ENCODE results near the gene ACVR1.

The ACVR1 gene

GRCh38 chr2:157789933-157790511, 86.1 kb downstream of the ACVR1 start:
- DNase-seq (ENCODE audit: low spot score) = no peak

DNA sequence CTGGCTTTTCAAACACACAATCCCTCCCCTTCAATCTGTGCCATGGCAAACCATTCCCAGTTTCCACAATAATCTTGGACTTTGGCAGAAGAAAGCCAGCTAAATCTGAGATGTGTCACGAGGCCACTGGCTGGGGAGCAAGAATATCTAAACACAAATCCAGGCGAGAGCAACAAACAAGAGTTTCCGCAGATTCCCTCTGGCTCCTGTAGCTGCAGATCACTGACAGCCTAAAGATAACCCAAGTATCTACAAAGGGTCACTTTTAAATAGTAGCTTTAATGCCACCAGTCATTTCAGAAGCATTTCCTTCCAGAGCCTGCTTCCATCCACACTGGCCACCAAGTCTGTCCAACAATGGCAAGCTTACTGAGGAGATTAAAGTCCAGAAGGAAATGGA, 86.9 kb downstream of the ACVR1 start:
- DNase-seq (ENCODE audit: low spot score) = no peak

- no peak for DNase-seq (ENCODE audit: low spot score)
Measured at GRCh38 chr2:157788201-157788600, 87.9 kb downstream of the ACVR1 start.

- DNase-seq (ENCODE audit: low spot score) = no peak
Measured at GRCh38 chr2:157787364-157787938, 88.7 kb downstream of the ACVR1 start.

DNA sequence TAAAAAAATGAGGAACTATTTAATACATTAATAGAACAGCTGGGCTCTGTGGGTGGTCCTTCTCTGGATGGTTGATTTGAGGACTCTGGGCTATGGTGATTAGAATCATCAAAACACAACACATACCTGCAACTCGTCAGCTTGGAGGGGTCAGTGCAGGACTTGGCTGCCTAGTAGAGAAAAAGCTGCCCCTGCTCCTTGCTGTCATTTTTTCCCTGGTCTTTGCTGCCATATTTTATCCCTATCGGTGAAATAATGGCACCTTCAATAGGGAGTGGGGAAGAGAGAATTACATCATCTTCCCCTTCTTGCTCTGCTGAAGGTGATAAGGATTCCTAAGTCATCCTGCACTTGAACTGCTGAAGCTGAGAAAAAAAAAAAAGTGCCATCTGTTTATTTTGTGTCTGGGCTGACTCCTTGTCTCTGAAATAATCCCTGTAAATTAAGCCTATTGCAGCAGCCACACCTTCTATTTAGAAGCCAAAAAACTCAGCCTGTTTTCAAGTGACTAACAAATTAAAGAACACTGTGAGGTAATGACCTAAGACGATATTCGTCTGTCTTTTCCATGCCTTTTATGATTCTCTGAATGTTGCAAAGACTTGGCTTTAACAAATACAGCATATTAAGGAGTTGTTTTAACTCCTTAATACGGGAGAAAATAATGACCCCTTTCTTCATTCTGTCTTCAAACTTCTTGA, 89.3 kb downstream of the ACVR1 start:
- no peak for DNase-seq (ENCODE audit: low spot score)

DNA sequence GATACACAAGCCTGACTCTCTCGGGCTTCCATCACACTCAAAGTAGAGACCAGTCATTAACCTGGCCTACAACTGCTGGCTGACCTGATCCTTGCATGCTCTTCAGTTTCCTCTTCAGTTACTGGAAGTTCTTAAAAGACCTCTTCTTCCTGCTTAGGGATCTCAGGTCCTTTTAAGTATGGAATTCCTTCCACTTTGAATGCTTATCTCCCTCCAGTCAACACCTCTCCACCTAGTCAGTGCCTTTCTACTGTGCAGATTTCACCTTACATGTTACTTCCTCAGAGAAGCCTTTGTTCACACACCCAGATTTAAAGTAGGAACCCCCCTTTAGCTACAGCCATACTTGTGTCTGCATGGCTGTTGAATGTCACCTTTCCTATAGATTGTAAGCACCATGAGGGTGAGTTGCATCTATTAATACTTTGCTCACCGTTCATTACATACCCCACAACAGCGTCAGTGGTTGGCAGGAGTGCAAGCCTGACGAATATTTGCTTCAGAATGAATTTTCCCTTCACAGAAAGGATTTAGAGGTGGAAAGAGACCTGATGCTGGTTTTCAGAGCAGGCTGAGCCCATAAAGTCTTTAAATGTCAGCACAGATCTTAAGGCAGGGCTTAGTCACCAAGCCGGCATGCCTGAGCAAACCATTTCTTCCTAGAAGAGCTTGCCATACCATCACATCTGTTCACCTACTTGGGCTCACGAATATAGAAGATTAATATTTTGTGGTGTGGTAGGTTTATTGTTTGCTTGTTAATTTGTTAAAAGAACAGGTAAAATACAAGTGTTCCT, 90.1 kb downstream of the ACVR1 start:
- DNase-seq (ENCODE audit: low spot score) = no peak

DNA sequence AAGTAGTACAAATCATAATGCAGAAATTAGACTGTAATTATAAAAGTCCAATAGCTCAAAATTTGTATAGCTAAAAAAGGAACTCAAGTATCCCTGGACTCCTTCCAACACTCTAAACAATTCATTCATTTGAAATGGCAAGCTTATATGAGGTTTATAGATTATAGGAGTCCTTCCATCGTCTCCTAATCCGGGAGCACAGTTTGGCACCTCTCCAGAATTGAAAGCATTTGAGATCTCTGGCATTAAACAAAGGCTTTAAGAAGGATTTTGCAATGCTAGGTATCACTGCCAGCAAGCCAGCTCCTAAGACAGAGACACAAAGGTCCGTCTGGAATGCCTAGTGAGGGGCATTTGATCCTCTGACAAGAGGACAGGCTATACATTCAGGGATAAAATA, 90.9 kb downstream of the ACVR1 start:
- DNase-seq (ENCODE audit: low spot score) = no peak

- no peak for DNase-seq (ENCODE audit: low spot score)
Measured at GRCh38 chr2:157784823-157785175, 91.3 kb downstream of the ACVR1 start.

DNA sequence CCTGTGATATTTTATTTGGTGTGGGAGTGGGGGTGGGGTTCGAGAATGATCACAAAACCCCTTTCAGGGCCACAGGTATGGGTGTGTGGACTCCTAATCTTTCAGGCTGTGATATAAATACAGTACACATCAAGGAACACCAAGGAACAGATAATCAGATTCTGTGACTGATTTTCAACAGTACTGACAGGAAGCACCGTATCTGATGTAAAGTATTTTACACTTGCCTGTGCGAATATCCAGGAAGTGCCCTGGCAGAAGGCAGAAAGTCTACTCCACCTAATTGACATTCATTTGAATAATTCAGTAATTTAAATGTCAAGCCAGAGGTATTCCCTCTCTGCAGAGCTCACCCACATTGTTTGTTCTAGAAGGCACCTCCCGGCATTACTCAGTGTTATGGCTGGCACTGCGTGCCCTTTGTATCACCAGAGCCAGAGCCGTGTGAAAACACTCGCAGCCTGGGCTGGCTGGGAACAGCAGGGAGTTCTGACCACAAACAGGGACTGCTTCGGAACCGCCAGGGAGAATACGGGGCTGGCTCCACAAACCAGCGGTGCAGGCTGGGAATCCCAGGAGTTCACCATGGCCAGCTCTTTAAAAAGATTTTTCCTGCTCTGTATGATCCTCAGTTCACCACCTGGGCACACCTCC, 91.8 kb downstream of the ACVR1 start:
- DNase-seq (ENCODE audit: low spot score) = peak; percentile 17

- DNase-seq (ENCODE audit: low spot score) = no peak
Measured at GRCh38 chr2:157783245-157783644, 92.9 kb downstream of the ACVR1 start.

- DNase-seq (ENCODE audit: low spot score) = peak; percentile 14
Measured at GRCh38 chr2:157782057-157782845, 93.9 kb downstream of the ACVR1 start.

- DNase-seq (ENCODE audit: low spot score) = no peak
Measured at GRCh38 chr2:157780211-157780610, 95.9 kb downstream of the ACVR1 start.

- DNase-seq (ENCODE audit: low spot score) = no peak
Measured at GRCh38 chr2:157779794-157780193, 96.3 kb downstream of the ACVR1 start.

DNA sequence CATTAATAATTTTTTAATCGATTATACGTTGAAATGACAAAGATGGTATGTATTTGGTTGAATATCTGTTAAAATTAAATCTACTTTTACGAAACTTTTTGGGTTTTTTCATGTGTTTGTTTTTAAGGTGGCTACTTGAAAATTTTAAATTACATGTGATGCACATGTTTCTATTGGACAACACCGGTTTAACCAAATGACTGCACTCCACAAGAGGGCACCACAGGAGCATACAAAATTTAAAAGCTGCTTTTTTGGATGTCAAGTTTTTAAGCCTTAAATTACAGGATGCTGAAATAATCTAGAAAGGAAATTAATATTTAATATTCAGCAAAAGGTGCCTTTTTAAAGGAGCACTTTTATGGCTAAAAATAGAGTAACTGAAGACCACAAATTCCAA, 98.7 kb downstream of the ACVR1 start:
- peak; percentile 36 for DNase-seq (ENCODE audit: low spot score)

DNA sequence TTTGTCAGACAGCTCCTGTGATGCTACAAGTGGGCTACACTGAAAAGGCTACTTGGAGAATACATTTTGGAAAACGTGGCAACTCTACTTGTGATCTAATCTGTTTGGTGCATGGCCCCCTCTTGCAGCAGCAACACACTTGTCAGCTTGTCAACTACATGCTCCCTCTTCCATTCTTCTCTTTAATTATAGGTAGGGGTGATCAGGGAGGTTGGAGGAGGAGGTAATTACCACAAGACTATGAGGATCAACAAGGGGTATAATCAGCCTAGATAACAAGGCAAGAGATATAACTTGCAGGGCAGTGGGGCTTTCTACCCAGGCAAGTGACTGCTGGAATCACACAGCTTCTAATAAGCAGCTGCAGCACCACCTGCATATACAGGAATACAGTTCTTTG, 104.9 kb downstream of the ACVR1 start:
- DNase-seq (ENCODE audit: low spot score) = no peak

DNA sequence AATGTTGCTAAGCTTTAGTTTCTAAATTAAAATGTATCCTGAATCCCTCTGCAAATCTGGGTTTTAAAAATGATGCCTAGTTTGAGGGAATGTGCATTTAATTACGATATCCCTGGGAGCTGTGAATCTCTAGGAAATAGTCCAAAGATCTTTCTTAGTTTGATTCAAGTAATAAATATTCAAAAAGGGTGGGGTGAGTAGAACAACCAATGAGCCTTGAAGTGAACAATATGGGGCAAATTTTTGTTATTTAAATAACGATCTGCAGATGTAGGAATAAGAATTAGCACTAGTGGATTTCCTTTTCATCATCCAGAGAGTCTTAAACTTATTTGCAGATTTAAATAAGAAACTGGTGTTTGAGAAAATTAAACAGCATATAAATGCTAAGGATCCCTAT, 106.3 kb downstream of the ACVR1 start:
- no peak for DNase-seq (ENCODE audit: low spot score)

GRCh38 chr2:157764386-157764785, 111.7 kb downstream of the ACVR1 start:
- no peak for DNase-seq (ENCODE audit: low spot score)

DNA sequence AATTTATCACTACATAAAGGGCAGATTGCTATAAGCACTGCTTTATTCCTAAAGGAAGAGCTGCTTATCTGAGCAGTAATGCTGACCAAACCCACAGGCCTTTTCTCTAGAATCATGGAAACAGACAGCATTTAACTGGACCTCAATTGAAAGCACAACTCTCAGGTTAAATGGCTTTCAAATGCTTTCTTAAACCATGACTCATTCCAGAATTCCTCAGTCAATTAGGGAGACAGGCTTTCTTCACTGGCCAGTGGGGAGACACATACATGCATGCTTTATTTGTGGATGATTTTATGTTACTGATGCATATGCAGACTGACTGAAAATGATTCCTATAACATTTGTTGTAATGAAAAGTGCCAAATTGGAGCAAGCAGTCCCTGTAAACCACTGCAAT, 114.6 kb downstream of the ACVR1 start:
- DNase-seq (ENCODE audit: low spot score) = peak; percentile 11

DNA sequence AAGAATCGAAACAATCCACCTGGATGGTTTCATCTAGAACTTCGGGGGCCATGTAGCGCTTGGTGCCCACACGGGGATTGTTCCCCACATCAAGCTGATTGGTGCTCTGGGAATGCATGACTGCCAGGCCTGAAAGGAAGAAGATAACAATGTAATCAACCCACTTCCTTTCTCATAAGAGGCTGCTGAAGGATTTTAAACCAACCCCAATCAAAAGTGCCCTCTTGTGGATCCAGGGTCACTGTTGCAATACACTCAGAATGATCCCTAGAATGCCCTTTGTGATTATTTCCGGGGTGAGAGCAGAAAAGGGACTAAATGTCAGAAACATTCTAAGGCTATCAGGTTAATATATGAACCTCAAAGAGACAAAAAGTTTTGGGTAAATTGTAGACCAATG, 115.2 kb downstream of the ACVR1 start:
- DNase-seq (ENCODE audit: low spot score) = no peak

- no peak for DNase-seq (ENCODE audit: low spot score)
Measured at GRCh38 chr2:157759855-157760254, 116.3 kb downstream of the ACVR1 start.

DNA sequence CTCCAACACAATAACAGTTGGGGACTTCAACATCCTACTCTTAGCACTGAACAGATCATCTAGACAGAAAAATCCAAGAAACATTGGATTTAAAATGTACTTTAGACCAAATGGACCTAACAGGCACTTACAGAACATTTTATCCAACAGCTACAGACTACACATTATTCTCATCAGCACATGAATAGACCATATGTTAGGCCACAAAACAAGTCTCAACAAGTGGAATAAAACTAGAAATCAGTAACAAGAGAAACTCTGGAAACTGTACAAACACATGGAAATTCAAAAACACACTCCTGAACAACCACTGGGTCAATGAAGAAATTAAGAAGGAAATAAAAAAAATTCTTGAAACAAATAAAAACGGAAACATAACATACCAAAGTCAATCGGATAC, 117.5 kb downstream of the ACVR1 start:
- no peak for DNase-seq (ENCODE audit: low spot score)

DNA sequence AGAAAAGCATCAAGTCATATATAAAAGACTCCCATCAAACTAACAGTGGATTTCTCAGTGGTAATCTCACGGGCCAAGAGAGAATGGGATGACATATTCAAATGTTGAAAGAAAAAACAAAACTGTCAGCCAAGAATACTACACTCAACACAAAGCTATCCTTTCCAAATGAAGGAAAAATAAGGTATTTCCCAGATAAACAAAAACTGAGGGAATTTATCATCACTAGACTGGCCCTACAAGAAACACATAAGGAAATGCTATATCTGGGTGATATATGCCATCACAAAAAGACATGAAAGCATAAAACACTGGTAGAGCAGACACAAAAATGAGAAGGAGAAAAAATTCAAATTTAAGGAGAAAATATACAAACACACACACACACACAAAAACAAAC, 118.6 kb downstream of the ACVR1 start:
- no peak for DNase-seq (ENCODE audit: low spot score)

All from AG08396 (cell line).